Liver (tissue), 9 donors: ENCODE data around the gene ARL14EPL. TPM values are rescaled to one million over a fixed set of nuclear protein-coding genes. Genes with fewer than 3 reads are reported as not detected.

Experiments used
- DNase-seq: peaks from one replicate; pipeline ENCODE4 v3.0.0-alpha.2; 2017; ENCODE audit warnings: low spot score
- H3K27ac ChIP-seq, 2 donors: one replicate each; pipeline ENCODE4 v1.7.0; 2013; ENCODE audit warnings: inconsistent platforms in 2 of 2, low read length in 2 of 2, control low read depth in 1 of 2, low read depth in 1 of 2, mild to moderate bottlenecking in 1 of 2
- H3K27me3 ChIP-seq, 4 donors: one replicate each; pipeline versions ENCODE4 v1.6.1 to v1.7.0; 2013; ENCODE audit warnings: low read length in 3 of 4, inconsistent platforms in 1 of 4, mild to moderate bottlenecking in 1 of 4, moderate library complexity in 1 of 4; ENCODE audit not compliant: control insufficient read depth in 4 of 4, insufficient read depth in 4 of 4
- H3K36me3 ChIP-seq, 4 donors: one replicate each; pipeline versions ENCODE4 v1.6.1 to v1.7.0; 2013; ENCODE audit warnings: low read length in 3 of 4, mild to moderate bottlenecking in 3 of 4, low read depth in 1 of 4, moderate library complexity in 1 of 4; ENCODE audit not compliant: control insufficient read depth in 4 of 4, insufficient read depth in 3 of 4
- H3K4me1 ChIP-seq, 4 donors: one replicate each; pipeline versions ENCODE4 v1.6.1 to v1.7.0; 2013; ENCODE audit warnings: low read length in 3 of 4, mild to moderate bottlenecking in 3 of 4, moderate library complexity in 1 of 4; ENCODE audit not compliant: control insufficient read depth in 4 of 4, insufficient read depth in 4 of 4
- H3K4me3 ChIP-seq, 3 donors: one replicate each; pipeline versions ENCODE4 v1.6.1 to v1.7.0; 2013; ENCODE audit warnings: low read length in 3 of 3, control low read depth in 1 of 3, low read depth in 1 of 3, mild to moderate bottlenecking in 1 of 3
- H3K9ac ChIP-seq, 2 donors: one replicate each; pipeline ENCODE4 v1.7.0; 2013; ENCODE audit warnings: low read length in 2 of 2, mild to moderate bottlenecking in 2 of 2, moderate library complexity in 2 of 2, control low read depth in 1 of 2, low read depth in 1 of 2
- H3K9me3 ChIP-seq, 4 donors: one replicate each; pipeline versions ENCODE4 v1.6.1 to v1.7.0; 2013; ENCODE audit warnings: low read length in 3 of 4; ENCODE audit not compliant: control insufficient read depth in 4 of 4
- ATF3 ChIP-seq: IDR thresholded peaks from 2 replicates; pipeline ENCODE4 v1.6.1; 2016; ENCODE audit warnings: antibody characterized with exemption
- EGR1 ChIP-seq, 2 donors: IDR thresholded peaks; 2 replicates each; pipeline ENCODE4 v1.6.1; 2016 to 2018; ENCODE audit warnings: antibody characterized with exemption in 2 of 2, low read depth in 2 of 2
- FOXA1 ChIP-seq: IDR thresholded peaks from 2 replicates; pipeline ENCODE4 v1.6.1; 2016; ENCODE audit warnings: antibody characterized with exemption
- FOXA2 ChIP-seq: IDR thresholded peaks from 2 replicates; pipeline ENCODE4 v1.6.1; 2016; ENCODE audit warnings: antibody characterized with exemption
- GABPA ChIP-seq, 2 donors: IDR thresholded peaks in 1 of 2; conservative IDR thresholded peaks in 1 of 2; 2 replicates each; pipeline ENCODE4 v1.6.1; 2016; ENCODE audit warnings: antibody characterized with exemption in 2 of 2, mild to moderate bottlenecking in 1 of 2, moderate library complexity in 1 of 2
- HNF4A ChIP-seq, 2 donors: conservative IDR thresholded peaks; 2 replicates each; pipeline ENCODE4 v1.6.1; 2016; ENCODE audit warnings: antibody characterized with exemption in 2 of 2, mild to moderate bottlenecking in 2 of 2
- HNF4G ChIP-seq: IDR thresholded peaks from 2 replicates; pipeline ENCODE4 v1.6.1; 2016; ENCODE audit warnings: antibody characterized with exemption
- JUND ChIP-seq, 2 donors: IDR thresholded peaks; 2 replicates each; pipeline ENCODE4 v1.6.1; 2016; ENCODE audit warnings: antibody characterized with exemption in 2 of 2
- MAX ChIP-seq: IDR thresholded peaks from 2 replicates; pipeline ENCODE4 v1.6.1; 2016; ENCODE audit warnings: antibody characterized with exemption
- NR2F2 ChIP-seq: IDR thresholded peaks from 2 replicates; pipeline ENCODE4 v1.6.1; 2016; ENCODE audit warnings: antibody characterized with exemption
- RAD21 ChIP-seq, 2 donors: IDR thresholded peaks; 2 replicates each; pipeline ENCODE4 v1.6.1; 2016; ENCODE audit warnings: antibody characterized with exemption in 2 of 2, mild to moderate bottlenecking in 2 of 2
- RXRA ChIP-seq, 2 donors: IDR thresholded peaks; 2 replicates each; pipeline ENCODE4 v1.6.1; 2017 to 2018; ENCODE audit warnings: antibody characterized with exemption in 2 of 2, mild to moderate bottlenecking in 1 of 2
- SP1 ChIP-seq: IDR thresholded peaks from 2 replicates; pipeline ENCODE4 v1.6.1; 2018; ENCODE audit warnings: antibody characterized with exemption, mild to moderate bottlenecking
- TAF1 ChIP-seq: conservative IDR thresholded peaks from 2 replicates; pipeline ENCODE4 v1.6.1; 2016; ENCODE audit warnings: antibody characterized with exemption, mild to moderate bottlenecking
- YY1 ChIP-seq: IDR thresholded peaks from 2 replicates; pipeline ENCODE4 v1.6.1; 2016; ENCODE audit warnings: antibody characterized with exemption, mild to moderate bottlenecking
- ZBTB33 ChIP-seq: IDR thresholded peaks from 2 replicates; pipeline ENCODE4 v1.6.1; 2016; ENCODE audit warnings: antibody characterized with exemption
- WGBS: extraction: QIAGEN DNeasy Blood & Tissue Kit; methylation state at CpG from one replicate; pipeline ENCODE4 v1.1.7; 2013; 5-methylcytosine and 5-hydroxymethylcytosine counted together
- polyA plus RNA-seq, 2 donors: library from polyadenylated mRNA; stranded (reverse) in 1 of 2; unstranded in 1 of 2; fragments of 200-250 nt in 1 of 2; fragments of >200 nt in 1 of 2; fragmentation: Nextera tagmentation in 1 of 2; extraction: Ambion mirVana in 1 of 2; gene quantifications; one replicate each; pipeline versions ENCODE4 v1.2.1 to v1.2.3, GENCODE V29; 2013 to 2015
- total RNA-seq, 2 donors: library from RNA; depleted of rRNA; stranded (reverse); fragments of >200 nt; gene quantifications; one replicate each; pipeline ENCODE4 v1.2.3, GENCODE V29; 2014
- TF ChIP-seq, protein P1 (sequence below): IDR thresholded peaks from 2 replicates; pipeline ENCODE4 v1.6.1; 2016; ENCODE audit warnings: antibody characterized with exemption, mild to moderate bottlenecking
- TF ChIP-seq, protein P2 (sequence below): fragments of 150-350 bp; IDR thresholded peaks from 2 replicates; pipeline ENCODE4 v1.5.1; 2017; ENCODE audit warnings: improper control_type of control experiment, low read depth, low read length; ENCODE audit not compliant: missing input control
- donor health status: healthy.
- donor health status: healthy.
- donor health status: healthy.
- donor health status: healthy.
- donor health status: healthy.

ARL14EPL gene
- total RNA-seq (not detected), polyA plus RNA-seq (not detected)

GRCh38 chr5:116032094-116032517 lies at the start of gene ARL14EPL:
ARL14EPL (plus strand) TSS chr5:116032472; CDS start chr5:116051466, 18,994 bp downstream.
- Histone ChIP-seq H3K9me3 (no peaks in the 10 kb centered on the region), H3K27me3 (peaks cover 0 to 4% (median 0%) of the 10 kb centered on the region in 4 donors), H3K36me3 (no peaks in the 10 kb centered on the region), H3K9ac (no peak within 1 kb of the TSS), H3K4me3 (no peak within 1 kb of the TSS), H3K4me1 (no peaks in the 10 kb centered on the region), H3K27ac (no peak within 1 kb of the TSS)
- no peak for DNase-seq
- no peak for TF ChIP-seq SP1
- TF ChIP-seq EGR1 (IDR thresholded peaks at IDR 0.05; ENCODE audit: low read depth in 2 of 2): no peak
- no peak for TF ChIP-seq FOXA2
- no peak for TF ChIP-seq FOXA1
- TF ChIP-seq HNF4A (conservative IDR thresholded peaks at IDR 0.05): peak in 1 of 2 donors; percentile 30
- TF ChIP-seq RAD21 (IDR thresholded peaks at IDR 0.05): peak; percentile 75 to 77
- TF ChIP-seq, protein P1, sequence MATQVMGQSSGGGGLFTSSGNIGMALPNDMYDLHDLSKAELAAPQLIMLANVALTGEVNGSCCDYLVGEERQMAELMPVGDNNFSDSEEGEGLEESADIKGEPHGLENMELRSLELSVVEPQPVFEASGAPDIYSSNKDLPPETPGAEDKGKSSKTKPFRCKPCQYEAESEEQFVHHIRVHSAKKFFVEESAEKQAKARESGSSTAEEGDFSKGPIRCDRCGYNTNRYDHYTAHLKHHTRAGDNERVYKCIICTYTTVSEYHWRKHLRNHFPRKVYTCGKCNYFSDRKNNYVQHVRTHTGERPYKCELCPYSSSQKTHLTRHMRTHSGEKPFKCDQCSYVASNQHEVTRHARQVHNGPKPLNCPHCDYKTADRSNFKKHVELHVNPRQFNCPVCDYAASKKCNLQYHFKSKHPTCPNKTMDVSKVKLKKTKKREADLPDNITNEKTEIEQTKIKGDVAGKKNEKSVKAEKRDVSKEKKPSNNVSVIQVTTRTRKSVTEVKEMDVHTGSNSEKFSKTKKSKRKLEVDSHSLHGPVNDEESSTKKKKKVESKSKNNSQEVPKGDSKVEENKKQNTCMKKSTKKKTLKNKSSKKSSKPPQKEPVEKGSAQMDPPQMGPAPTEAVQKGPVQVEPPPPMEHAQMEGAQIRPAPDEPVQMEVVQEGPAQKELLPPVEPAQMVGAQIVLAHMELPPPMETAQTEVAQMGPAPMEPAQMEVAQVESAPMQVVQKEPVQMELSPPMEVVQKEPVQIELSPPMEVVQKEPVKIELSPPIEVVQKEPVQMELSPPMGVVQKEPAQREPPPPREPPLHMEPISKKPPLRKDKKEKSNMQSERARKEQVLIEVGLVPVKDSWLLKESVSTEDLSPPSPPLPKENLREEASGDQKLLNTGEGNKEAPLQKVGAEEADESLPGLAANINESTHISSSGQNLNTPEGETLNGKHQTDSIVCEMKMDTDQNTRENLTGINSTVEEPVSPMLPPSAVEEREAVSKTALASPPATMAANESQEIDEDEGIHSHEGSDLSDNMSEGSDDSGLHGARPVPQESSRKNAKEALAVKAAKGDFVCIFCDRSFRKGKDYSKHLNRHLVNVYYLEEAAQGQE: no peak
- TF ChIP-seq, protein P2, sequence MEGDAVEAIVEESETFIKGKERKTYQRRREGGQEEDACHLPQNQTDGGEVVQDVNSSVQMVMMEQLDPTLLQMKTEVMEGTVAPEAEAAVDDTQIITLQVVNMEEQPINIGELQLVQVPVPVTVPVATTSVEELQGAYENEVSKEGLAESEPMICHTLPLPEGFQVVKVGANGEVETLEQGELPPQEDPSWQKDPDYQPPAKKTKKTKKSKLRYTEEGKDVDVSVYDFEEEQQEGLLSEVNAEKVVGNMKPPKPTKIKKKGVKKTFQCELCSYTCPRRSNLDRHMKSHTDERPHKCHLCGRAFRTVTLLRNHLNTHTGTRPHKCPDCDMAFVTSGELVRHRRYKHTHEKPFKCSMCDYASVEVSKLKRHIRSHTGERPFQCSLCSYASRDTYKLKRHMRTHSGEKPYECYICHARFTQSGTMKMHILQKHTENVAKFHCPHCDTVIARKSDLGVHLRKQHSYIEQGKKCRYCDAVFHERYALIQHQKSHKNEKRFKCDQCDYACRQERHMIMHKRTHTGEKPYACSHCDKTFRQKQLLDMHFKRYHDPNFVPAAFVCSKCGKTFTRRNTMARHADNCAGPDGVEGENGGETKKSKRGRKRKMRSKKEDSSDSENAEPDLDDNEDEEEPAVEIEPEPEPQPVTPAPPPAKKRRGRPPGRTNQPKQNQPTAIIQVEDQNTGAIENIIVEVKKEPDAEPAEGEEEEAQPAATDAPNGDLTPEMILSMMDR: peak; percentile 36
- TF ChIP-seq RXRA (IDR thresholded peaks at IDR 0.05): peak; percentile 40 to 69
- TF ChIP-seq HNF4G: no peak
- TF ChIP-seq MAX: no peak
- TF ChIP-seq NR2F2: no peak
- TF ChIP-seq ZBTB33: no peak
- TF ChIP-seq JUND (IDR thresholded peaks at IDR 0.05): peak; percentile 44 to 50
- no peak for TF ChIP-seq GABPA (IDR thresholded peaks at IDR 0.05 in 1 of 2, conservative IDR thresholded peaks at IDR 0.05 in 1 of 2)
- TF ChIP-seq ATF3: peak; percentile 38
- TF ChIP-seq TAF1: no peak
- TF ChIP-seq YY1: no peak
- whole genome bisulfite sequencing: 45% methylated on average over 9 of the region's 9 CpGs
